GM21825 (cell line): ENCODE measurements around the gene WIPI1.
A peak's percentile ranks its signal among the peaks of the same experiment; 100 is the strongest.

Source experiments
- ATAC-seq: cut with Tn5 transposase; IDR thresholded peaks from one replicate; pipeline ENCODE4 v1.9.1; 2021; ENCODE audit warnings: mild to moderate bottlenecking, moderate library complexity; ENCODE audit not compliant: unreplicated experiment

The WIPI1 gene

DNA sequence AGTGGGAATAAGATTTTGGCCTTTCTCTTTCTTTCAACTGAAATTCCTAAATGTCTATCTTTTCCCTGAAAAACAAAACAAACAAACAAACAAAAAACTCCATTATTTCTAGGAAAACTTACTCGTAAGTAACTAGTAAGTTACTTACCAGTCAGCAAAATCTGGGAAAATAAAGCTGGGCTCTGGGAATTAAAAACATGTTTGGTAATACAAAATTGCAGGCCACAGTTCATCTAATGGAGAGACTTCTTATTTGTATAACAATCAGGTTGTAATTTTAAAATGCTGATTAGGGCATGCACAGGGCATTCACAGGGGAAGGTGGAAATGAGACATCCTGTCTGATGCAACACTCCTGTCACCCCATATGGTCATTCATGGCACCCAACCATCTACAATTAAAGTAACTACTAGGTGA, 3.8 kb upstream of the WIPI1 start:
- no peak for ATAC-seq

DNA sequence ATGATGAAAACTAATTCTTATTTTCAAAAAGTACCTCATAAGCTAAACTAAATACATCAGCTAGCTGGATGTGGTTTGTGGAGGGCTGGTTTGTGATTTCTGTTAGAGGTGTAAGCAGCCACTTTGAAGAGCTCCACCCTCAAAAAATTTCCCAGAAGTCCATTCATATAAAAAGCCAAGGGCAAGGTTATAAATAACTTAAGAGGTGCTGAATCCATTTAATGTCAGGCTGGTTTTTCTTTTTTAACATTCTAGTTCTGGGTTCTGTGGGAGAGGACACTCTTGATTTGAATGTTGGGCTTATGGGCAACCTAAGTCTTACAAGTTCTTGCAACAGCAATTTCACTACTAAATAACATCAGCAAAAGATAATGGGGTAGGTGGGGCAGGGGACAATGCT, 3.4 kb upstream of the WIPI1 start:
- no peak for ATAC-seq

DNA sequence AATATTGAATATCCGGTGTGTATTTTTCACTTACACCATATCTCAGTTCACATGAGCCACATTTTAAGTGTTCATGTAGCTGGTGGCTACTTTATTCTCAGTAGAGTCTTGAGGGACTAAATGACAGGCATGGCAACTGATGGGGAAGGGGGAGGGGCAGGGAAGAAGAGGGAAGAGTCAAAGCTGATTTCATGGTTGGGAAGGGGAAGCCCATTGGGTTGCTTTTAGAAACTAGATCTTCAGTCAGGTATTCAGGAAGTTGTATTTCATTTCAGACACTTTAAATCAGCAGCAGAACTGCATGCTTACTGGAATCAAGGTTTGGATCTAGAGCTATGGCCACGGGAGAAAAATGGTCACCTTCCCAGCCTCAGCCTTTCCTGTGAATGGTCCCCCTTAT, 2.9 kb upstream of the WIPI1 start:
- ATAC-seq, result no peak

DNA sequence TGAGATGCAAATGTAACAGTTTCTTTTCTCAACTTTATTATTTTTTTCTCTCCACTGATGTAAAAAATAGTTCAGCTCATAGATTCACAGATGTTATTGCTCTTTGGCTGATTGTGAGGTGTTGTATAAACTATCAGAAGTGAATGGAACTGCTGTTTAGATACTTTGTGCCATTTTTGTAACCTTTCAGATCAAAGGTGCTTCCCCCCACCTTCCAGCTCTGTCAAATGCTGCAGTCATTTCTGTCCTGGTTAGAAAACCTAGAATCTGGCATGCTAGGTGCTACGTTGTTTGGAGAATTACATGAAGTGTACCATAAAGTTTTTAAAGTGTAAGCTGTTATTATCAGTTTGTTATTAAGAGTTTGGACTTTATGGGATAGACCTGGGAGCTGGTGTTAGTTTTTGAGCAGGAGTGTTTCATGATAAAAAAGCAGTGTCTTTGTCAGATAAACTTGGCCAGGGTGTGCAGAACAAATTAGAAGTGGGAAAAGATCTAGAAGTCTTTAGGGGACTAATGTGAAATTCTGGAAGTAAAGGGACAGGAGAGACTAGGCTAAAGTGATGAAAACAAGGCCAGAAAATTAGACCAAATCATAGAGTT, 1.8 kb upstream of the WIPI1 start:
- peak; percentile 24 for ATAC-seq

DNA sequence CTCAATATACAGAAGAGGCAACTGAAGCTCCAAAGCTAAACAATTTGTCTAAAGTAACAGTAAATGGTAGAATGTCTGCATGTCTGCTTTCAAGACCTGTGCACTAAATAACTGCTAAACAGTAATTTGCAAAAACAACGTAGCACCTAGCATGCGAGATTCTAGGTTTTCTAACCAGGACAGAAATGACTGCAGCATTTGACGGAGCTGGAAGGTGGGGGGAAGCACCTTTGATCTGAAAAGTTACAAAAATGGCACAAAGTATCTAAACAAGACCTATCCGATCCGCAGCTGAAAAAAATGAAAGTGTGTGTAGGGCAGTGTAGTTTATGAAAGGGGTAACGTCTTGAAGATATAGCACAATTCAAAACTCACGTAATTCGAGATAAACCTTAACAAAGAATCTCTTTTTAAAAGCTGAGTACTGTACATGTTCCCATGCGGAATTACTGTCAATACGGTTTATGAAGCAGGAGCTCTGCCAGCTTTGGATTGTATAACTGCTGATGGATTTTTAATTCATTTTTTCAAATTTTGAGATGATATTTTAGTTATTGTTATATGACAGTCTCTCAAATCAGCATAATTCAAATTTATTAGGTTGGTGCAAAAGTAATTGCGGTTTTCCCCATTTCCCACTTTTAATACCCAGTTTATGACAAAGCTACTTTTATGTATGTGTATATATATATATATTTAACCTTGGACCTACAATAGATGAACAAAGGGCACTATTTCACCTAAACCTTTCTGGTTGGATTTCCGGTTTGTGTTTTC, 1.2 kb upstream of the WIPI1 start:
- no peak for ATAC-seq

DNA sequence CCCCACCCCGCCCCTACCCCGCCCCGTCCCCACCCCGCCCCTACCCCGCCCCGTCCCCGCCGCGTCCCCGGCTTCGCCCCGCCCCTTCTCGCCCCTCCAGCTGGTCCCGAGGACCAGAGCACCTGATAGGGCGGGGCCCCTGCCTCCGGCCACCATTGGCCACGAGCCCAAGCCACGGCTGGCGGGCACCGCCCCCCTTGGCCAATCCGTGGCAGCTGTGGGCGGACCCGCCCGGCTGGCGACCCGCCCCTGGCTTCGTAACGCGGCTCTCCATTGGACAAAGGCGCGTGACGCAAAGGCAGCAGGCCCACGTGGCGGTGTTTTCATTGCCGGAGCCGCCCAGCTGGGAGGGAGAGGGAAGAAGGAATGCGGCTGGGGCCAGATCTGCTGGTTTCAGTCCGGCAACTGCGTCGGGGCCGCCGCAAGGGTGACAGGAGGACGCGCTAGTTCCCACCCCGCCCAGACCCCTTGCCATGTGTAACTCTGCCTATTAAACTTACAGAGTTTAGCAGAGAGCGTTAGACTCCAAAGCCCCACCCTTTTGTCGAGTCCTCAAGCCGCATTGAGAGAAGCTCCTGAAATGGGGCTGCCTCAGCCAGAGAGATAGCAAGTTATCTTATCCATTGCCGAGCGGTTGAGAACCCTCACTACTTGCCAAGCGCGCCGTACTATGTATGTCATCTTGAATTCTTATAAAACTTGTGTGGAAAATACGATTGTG, 403 bp upstream of the WIPI1 start:
- peak; percentile 68 for ATAC-seq

DNA sequence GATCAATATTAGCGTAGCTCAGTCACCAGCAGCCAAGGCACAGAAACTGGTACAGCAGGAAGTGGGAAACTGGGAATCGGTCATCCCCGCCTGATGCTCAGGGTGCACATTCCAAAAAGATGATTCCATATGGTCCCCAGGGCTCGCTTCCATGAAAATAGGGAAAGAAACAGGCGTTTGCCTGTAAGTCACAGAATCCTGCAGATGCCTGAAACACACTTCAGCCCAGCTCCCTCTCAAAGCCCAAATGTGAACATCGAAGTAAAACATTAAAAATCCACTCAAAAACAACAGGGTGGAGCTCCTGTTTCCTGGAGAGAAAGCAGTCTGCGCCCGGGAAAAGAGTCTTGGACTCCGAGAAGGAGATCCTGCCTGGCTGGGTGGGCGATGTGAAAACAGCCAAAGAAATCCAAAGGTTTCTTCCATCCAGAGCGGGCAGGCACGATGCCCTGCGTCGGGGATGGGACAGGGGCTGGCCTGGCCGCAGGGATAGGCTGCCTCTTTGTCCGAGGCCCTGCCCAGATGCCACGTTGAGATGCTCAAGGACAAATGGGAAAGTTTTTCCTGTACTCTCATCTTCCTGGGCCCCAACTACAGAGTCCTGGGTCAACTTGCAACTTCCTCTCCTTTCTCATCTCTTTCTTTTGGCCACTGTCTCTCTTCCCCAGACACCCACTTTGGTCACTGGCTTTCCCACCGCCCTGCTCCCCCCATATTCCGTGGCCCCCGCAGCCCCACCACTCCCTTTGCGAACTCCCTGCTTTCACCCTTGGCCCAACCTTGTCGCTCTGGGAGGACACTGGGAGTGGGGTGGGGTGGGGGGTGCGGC, 743 bp downstream of the WIPI1 start:
- ATAC-seq, result no peak

DNA sequence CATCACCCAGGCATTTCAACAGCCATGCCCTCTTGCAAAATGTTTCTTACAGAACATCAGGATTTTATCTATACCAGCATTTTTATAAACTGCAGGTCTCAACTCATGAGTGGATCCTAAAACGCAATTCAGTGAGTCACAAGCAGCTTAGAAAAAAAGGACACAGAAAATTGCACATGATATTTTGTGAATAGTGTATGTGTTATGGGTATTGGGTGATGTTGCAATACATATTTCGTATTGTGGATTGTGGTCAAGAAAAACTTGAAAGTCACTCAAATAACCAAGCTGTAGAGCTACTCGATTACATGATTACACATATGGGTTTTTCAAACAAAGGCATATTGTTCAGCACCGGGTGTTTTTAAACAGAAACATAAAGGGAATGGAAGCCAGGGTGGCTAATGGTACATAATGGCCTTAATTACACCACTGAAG, 1.4 kb downstream of the WIPI1 start:
- no peak for ATAC-seq

DNA sequence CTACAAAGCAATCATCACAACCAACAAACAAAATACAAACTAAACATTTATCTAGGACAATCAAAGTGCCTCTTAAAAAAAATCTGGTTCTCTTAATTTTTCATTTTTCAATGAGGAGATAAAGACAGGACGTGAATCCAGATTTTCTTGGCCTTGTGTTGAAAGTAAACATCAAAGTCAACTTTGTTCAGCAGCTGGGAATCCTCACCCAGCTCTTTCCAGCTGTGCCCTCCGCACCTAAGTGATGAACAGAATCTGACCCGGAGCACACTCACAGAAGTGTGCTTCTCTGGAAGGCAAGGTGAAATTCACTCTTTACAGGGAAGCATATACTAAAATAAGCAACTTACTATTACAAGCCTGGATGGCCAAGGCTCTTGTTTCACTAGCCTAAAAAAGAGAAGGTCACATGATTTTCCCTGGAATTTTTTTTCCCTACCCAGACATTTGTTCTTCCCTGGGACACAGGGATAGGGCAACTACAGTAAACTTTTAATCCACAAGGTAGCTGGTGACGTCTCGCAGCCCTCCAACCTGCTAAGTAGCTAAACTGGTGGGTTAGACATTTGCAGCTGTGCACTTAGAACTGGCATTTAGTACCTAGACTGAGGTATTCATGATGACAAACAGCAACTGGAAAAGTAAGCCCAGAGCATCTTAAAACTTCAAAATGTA, 3.2 kb downstream of the WIPI1 start:
- ATAC-seq, result no peak

DNA sequence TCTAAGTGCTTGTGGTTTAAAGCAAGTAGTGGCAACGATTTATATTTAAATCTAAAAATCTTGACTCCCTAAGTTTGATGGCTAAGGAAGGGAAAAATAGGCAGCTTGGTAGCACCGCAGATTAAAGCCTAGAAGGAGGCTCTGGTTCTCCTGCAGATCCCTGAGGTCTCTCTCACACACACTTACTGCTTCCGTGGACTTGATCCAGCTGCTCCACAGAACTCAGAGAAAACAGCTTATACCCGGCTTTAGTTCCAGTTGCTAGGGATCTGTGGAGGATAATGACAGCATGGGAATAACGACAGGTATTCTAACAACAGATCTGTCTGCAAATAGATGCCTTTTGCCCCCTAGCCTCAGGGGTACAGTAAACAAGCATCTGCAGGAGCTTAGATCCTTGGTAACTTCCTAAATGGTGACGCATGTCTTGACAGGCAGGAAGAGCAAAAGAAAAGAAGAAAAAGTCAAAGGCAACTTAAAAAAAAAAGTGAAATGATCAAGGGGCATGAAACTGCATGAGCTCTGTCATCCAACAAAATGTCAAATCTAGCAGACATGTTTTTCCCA, 4.5 kb downstream of the WIPI1 start:
- no peak for ATAC-seq

DNA sequence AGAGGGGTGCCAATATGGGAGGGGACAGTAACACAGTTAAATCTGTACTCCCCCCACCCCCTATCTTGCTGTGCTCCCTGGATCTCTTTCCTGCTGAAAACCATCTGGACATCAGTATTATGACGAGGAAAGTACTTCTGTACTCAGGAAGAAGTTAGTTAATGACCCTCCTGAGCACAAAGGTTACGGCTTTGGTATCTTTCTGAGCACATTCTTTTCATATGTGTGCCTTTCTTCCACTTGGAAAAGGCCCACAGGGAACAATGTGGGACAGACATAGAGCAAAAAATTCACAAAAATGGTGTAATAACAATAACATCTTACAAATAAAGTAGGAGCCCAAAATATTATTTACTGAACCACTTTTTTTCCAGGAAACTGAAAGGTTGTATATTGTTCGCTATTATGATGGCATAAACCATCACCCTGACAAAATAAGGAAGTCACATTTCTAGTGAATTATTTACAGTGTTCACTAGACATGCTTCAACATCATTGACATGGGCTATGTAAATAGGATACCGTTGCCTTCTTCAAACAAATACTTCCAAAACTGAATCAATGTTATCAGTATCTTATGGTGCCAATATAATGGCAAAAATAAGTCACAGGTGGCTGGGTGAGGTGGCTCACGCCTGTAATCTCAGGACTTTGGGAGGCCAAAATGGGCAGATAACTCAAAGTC, 5.5 kb downstream of the WIPI1 start:
- ATAC-seq, result no peak

DNA sequence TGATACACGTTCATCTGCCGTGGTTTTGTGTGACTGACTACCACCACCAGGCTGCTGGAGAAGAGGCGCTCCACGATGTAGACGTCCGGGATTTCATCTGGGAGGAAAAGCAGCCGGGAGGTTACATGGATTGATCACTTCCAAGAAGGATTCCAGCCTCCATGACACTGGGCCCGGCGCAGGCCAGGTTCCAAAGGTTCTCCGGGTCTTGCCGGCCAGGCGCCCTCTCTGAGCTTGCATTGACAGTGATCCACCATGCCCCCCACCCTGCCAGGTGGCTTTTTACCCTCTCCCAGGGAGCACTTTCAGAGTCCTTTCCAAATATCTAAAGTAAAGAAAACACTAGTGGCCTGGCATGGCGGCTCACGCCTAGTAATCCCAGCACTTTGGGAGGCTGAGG, 6.5 kb downstream of the WIPI1 start:
- no peak for ATAC-seq

DNA sequence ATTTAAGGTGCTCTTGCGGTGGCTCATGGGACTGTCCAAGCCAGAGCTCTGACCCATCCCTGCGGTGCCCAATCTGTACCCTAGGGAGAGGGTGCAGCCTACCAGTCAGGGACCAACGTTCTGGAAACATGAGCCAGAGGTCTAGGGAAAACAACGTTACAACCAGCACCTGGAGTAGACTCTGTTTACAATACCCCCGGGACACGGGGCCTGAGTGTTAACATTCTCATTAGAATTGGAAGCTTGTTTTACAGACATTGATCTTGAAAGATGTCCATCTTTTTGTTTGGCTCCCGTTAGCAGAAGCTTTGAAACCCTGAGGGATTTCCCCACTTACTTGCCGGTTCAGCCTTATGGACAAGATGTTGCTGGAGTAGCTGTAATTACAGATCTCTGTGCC, 6.9 kb downstream of the WIPI1 start:
- no peak for ATAC-seq

DNA sequence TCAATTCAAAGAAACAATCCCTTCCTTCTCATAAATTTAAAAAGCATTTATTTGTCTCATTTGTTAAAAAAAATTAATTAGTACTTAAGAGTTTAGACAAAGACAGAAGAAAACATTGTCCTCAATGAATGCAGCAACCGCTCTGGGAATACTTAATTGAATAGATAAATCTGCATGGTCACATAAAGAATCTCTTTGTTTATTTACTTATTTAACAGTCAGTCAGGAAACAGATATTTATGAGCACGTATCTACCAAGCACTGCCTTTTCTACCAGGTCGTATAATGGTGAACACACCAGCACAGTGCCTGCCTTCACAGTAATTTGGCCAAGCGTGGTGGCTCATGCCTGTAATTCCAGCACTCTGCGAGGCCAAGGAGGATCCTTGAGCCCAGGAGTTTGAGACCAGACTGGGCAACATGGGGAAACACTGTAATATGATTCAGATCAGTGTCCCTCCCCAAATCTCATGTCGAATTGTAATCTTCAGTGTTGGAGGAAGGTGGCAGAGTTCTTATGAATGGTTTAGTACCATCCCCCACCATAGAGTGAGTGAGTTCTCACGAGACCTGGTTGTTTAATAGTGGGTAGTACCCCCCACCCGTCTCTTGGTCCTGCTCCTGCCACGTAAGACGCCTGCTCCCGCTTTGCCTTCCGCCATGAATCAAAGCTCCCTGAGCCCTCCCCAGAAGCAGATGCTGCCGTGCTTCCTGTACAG, 8.1 kb downstream of the WIPI1 start:
- ATAC-seq, result no peak

DNA sequence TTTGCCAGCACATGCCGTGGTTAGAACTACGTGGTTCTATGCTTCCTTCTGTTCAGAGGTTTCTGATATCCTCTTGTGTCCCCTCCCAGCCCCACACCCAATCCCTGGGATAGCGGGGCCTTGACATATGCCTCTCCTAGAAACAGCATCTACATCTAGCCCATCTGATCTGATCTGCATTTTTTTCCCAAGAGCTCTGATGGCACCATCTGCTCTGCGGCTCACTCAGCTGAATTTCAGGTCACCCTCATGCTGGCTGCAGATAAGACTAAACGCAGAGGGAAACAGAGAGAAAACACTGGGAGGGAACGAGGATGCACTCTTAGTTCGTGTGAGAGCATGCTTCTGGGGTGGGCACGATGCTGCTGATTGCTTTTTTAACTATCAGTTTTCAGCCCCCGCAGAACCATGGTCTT, 10.7 kb downstream of the WIPI1 start:
- ATAC-seq, result no peak

DNA sequence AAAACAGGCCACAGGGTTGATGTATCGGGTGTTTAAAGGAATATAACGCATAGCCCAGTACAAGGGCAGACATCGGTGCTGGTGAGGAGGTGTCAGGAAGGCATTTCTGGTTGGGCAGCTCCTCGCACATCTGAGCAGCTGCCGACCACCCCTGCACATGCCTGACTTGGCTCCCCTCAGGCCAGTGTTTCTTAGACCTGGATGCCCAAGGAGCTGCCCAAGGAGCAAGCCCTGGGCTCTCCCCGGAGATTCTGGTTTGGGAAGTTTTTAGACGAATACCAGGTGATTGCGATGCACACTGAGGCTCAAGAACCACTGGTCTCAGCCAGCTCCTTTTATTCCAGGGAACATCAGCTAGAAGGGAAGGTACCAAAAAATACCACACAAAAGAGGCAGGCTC, 11.6 kb downstream of the WIPI1 start:
- ATAC-seq, result no peak

DNA sequence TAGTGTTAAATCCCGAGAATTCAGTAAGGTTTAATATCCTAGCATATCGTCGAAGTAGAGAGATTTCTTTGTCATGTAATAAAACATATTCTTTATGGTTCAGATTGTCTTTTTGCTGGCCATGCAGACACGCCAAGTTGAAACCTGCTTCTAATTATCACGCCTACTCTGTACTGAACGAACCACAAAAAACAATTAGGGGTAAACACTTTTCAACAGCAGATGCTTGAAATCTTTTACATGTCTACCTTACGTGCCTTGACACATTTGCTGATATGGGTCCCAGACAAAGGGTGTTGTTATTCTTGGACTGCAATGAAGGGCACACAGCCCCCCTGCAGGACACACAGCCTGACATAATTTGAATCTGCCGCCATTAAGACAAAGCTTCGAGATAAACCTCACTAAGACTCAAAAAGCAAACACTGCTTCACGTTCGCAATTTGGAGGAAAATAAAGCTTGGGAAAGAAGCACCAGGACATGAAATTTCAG, 13.3 kb downstream of the WIPI1 start:
- no peak for ATAC-seq

DNA sequence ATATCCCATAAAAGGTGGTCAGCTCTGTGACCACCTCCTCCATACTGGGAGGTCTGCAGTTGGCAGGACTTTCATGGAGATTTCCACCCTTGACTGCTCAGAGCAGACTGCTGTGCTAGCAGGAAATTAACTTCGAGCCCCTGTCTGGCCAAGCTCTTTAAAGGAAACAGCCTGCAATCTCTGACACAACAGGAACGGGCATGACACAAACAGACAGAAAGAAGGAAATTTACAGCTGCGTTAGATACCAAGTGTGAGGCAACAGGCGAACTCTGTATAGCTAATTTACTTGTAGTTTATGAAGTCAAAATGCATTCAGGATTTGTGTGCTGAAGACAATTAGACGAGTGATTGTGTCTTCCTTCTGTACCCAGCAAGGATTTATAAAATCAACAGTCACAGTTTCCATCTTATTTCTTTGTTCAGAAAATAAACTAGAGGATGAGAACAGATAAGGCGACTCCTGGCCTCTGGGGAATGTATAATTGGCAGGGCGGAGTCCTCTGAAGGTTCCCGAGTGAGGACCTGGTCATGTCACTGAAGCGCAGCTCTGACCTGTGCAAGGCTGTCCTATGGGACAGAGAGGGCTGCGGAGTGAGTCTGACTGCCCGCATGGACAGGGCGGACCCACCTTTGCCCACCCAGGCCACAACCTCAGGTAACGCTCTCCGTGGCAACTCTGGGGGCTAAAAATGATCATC, 16.1 kb downstream of the WIPI1 start:
- ATAC-seq, result no peak
